HG03095 (cell line): ENCODE data around the gene DPCD.

Source experiments
- ATAC-seq: cut with Tn5 transposase; IDR thresholded peaks from one replicate; pipeline ENCODE4 v1.9.1; 2021; ENCODE audit warnings: moderate library complexity; ENCODE audit not compliant: unreplicated experiment

DPCD gene

DNA sequence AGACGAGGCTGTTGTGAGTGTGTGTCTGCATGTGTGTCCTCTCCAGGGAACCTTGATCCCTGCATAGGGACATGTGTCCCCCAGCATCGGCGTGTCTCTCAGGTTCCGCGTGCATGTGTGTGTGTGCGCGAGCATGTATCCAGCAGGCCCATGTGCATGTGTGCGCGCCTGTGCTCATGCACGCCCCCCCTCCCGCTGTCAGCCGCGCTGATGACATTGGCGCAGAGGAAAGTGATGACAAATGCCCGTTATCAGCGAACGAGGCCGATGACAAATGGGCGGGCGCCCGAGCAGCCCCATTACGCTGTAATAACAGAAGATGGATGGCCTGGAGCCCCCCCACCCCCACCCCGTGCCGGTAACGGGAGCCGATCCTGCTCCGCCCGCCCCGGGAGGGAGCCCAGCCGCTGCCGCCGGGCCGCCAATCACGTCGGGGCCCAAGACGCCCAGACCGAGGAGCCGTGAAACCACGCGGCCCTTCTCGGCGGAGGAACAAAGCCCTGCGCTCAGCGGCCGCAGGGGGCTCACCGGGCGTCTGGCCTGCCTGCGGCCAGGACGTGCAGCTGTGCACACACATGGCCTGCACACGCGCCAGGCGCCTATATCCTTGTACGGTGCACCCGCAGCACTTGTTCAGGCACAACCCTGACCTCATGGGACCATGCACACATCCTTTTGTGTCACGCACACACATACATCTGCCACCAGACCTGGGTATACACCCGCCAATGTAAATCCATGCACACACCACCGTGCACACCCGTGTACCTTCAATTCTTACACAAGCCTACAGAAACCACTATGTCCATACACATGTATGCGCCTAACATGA, 21.6 kb upstream of the DPCD start:
- ATAC-seq, result no peak

DNA sequence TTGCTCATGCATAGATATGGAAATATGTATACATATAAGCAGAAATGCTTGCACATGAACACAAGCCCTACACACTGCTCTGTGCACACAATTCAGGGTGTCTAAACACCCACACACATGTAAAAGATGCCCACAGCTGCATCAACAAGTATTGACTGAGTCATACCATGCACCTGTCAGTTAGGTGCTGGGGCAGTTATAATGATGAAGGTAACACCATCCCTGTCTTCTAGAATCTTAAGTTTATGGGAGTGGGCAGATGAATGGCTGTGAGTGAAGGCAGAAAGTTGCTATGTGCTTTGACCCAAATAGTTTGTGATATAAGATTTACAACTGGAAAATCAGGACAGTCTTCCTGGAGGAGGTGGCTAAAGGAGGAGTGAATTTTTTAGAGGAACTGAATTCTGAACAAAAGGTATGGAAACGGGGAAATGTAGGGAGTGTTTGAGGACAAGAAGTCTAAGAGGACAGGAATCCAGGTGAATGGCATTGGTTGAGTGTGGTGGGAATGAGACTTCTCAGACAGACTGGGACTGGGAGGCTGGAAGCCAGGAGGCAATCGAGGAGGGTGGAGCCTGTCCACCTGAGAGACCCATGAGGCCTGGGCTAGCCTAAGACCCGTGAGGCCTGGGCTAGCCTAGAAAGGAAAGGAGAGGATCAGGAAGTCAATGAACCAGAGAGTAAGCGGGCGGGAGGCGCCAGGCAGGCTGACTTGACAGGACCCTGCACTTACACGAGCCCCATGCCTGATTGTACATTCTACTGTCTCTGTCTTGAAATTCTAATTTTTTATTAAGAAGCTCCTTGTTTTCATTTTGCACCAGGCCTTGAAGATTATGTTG, 20.7 kb upstream of the DPCD start:
- ATAC-seq, result no peak

DNA sequence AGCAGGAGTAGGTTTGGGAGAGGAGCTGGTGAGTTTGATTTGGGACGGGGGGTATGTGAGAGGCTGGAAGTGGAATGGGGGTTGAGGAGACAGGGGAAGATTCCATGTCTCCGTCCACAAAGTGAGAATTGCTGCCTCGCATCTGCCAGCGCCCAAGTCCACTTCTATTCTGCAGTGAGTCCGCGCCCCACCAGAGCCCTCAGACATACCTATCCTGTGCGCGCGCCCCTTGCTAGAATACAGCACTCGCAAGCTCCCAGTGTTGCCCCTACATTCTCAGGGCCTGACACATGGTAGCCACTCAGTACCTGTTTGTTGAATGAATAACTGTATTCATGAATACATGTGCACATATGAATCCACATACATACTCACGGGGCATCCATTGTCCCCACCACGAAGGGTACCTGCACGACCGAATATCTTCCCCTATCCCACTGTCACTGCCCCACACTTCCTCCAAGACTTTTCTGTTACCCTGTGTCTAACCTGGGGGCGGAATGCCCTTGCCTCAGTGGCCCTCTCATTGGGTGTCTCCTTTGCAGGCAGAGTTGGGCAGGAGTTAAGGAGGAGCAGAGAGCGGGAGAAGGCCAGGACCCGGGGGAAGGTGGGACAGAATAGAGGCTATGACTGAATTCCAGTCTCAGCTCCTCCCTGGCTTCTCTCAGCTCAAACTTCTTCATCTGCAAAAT, 19.9 kb upstream of the DPCD start:
- no peak for ATAC-seq

DNA sequence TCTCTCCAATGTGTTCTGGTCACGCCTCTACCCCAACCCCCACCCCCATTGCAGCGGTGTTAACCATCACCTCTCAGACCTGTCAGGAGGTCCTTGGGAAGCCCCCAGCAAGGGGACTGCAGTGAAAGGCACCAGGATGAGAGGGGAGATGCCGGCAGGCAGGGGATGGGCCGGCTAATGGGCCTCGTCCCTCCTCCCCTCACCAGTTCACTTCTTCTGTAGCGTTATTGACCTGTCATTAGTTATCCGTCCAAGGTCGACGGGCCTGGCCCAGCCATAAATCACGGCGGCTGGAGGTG, 18.8 kb upstream of the DPCD start:
- ATAC-seq, result no peak

DNA sequence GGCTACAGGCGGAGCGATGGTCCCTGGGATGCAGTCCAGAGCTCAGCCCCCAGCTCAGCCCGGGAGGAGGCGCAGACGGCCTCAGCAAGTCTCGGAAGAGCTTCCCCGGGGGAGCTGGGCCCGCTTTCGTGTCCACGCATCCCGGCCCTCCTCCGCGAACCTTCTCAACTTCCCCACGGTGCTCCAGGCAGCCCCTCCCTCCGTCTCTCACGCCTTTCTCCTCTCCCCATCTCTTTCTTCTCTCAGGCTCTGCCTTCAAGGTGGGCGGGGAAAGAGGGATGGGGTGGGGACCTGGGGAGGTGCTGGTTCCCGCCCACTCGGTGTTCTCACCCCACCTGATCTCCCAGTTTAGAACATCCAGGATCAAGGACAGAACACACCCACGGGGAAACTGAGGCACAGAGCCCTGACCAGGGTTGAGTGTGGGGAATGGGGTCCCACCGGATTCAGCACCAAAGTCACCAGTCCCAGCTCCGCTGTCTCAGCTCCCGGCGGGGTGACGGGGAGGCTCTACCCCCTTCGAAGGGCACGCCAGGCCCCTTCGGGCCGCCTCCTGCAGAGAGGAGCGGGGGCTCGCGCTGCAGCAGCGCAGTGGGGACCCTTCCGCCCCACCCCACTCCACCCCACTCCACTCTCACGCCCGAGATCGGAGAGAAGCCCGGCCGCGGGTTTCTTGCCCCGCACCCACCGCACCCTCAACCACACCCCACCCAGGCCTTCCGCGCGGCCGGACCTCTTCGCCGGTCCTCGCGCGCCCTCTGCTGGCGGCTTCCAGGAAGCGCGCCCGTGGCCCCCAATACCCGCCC, 18.3 kb upstream of the DPCD start:
- peak; percentile 63 for ATAC-seq

DNA sequence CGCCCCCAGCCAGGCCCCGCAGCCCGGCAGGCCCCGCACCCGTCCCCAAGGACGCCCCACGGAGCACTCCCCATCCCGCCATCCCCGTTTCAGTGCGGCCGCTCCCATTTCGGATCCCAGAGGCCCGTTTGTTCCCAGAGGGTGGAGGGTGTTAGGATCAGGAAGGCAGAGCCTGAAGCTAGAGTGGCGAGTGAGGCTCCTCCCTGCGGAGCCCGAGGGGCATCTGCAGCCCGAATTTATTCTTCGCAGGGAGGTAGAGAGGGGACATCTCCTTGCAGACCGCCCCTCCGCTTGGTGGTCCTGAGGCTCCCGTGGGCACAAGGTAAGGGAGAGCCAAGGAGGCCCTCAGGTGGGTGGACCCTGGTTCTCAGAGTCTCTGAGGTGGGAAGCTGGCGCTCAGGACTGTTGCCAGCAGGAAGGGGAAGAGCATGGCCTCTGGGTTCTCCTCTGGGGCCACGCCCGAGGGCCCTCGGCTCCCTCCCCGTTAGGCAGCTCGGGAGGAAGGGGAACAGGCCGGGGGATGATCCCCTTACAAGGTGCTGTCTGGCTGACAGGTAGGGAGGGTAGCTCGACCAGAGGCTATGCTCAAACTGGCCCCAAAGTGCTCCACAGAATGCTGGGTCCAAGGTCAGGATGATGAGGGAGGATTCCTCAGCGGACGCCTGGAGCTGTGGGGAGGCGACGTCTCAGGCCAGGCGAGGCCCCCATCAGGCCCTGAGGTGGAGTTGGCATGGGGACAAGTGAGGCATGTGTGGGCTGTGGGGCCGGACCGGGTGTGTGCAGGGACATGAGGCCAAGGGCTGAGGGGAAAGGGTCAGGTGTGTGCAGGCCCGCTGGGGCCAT, 17.5 kb upstream of the DPCD start:
- no peak for ATAC-seq

DNA sequence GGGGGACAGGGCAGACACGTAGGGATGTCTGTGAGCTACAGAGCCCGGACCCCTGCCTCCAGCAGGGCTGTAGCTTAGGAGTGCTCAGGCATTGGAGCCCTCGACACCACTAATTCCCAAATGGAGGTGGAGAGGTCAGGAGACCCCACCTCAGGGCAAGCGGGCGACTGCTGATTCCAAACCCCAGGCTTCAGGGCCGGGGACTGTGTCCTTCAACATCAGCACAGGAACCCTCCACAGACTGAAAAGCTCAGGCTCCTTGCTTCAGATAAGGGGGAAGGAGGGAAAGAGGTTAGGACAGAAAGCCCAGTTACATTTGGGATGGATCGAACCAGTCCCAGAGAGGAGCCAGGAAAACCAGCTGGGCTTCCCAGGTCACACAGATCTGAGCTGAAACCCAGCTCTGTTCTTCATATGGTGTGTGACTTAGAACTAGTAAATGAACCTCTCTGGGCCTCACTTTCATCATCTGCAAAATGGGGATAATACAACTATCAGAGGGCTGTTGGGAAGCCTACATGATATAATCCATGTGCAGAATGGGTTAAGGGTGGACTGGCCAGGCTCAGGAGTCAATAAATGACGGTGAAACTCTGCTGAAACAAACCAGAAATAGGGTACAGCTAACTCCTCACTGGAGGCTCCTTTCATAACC, 16.7 kb upstream of the DPCD start:
- no peak for ATAC-seq

DNA sequence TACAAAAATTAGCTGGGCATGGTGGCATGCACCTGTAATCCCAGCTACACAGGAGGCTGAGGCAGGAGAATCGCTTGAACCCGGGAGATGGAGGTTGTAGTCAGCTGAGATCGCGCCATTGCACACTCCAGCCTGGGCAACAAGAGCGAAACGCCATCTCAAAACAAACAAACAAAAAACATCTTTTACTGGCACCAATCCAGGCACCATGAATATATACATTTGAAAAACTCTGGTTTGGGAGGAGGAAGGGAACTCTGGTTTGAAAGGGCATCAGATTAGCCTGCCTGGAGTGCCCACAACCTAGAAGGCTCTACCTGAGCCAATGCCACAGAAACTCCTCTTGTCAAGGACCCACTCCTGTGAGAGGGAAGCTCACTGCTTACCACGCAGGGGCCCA, 16.0 kb upstream of the DPCD start:
- ATAC-seq, result no peak

DNA sequence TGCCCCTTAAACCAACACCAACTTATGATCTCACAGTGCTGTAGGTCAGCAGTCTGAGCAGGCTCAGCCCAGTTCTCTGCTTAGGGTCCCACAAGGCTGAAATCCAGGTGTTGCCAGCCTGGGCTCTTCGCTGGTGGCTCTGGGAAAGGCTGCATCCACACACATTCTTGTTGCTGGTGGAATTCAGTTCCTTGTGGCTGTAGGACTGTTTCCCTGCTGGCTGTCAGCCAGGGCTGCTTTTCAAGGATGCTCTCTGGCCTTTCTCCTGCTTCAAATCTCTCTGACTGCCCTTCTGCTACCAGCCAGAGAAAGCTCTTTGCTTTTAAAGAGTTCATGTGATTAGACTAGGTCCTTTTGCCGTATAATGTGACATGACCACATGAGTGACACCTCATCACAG, 15.3 kb upstream of the DPCD start:
- ATAC-seq, result no peak

DNA sequence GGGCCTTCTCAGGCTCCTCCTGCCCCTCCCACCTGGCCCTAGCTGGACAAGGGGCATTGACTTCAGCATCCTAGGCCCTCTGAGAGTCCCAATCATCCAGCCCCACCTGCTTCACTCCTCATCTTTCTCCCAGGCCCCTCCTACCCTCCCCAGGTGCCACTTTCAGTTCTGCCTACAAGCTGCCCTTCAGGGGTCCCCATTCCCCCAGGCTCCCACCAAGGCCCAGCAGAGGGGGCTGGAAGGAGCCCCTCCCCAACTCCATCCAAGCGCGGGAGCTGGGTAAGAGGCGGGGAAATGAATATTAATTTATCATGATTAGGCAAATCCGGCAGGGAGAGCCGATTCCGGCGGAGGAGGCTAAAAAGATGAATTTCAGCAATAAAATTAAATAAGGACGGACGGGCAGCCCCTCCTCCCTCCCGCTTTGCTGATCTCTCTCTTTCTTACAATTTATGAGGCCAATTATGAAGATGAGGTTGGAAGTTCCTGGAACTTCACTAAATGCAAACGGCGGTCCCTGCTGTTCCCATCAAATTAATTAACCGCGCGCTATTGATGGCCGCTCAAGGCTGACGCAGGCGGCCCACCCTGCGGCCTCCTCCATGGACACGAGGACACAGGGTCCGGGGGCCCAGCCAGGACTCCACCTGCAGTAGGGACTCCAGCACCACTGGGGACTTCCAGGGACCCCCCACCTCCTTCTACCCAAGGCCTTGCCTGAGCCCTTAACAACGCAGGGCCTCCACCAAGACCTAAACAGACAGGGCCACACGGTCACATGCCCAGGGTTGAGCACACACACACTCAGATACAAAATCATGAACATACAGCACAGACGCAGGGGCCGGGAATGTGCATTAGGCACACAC, 14.0 kb upstream of the DPCD start:
- no peak for ATAC-seq

DNA sequence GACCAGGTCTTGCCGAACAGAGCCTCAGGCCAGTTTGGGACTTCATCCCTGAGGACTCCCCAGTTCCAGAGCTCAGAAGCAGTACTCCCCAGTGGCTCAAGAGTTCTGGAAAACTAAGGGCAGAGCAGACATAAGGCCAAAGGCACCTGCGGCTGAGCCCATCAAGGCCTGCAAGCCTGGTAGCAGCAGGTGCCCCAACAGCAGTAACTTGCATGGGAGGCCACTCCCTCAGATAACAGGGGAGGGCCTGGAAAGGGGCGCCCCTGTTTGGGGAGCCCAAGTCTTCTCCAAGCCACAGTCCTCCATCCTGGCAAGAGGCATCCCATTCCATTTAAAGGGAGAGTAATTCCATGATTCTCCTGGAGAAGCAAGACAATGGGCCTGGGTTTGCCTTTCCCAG, 13.0 kb upstream of the DPCD start:
- ATAC-seq, result no peak

DNA sequence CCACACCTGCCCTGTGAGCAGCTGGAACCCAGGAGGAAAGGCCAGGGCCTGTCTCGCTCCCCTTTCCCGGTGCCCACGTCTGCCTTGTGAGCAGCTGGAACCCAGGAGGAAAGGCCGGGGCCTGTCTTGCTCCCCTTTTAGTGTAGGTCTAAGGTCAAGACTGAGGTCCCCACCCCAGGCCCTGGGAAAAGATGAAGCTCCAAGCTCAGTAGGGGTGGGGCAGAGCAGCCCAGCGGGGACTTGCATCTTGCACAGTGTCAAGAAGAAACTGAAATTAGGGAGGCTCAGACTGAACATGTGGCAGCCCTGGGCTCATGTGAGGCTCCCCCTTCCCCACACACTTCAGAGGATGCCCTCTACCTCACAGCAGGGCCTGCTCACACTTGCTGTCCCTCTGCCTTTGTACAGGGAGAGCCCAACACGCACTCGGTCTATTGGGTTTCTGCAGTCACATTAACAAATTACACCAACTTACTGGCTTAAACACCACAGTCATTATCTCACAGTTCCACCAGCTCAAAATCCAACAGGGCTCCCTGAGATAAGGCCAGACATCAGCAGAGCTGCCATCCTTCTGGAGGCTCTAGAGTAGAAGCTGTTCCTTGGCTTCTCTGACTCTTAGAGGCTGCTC, 12.4 kb upstream of the DPCD start:
- no peak for ATAC-seq

DNA sequence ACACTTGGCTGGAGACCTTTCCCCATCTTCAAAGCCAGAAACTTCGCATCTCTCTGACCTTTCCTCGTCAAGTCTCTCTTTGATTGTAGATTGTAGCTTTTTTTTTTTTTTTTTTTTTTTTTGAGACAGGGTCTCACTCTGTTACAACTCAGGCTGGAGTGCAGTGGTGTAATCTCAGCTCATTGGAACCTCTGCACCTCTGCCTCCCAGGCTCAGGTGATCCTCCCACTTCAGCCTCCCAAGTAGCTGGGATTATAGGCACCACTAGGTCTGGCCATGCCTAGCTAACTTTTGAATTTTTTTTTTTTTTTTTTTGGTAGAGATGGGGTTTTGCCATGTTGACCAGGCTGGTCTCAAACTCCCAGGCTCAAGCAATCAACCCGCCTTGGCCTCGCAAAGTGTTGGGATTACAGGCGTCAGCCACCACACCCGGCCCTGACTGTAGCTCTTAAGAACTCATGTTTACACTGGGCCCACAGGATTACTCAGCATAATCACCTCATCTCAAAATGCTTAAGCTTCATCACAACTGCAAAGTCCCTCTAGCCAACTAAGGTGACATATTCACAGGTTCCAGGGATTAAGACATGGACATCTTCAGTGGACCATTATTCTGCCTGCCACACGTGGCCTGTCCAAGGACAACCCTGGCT, 11.8 kb upstream of the DPCD start:
- ATAC-seq, result no peak

DNA sequence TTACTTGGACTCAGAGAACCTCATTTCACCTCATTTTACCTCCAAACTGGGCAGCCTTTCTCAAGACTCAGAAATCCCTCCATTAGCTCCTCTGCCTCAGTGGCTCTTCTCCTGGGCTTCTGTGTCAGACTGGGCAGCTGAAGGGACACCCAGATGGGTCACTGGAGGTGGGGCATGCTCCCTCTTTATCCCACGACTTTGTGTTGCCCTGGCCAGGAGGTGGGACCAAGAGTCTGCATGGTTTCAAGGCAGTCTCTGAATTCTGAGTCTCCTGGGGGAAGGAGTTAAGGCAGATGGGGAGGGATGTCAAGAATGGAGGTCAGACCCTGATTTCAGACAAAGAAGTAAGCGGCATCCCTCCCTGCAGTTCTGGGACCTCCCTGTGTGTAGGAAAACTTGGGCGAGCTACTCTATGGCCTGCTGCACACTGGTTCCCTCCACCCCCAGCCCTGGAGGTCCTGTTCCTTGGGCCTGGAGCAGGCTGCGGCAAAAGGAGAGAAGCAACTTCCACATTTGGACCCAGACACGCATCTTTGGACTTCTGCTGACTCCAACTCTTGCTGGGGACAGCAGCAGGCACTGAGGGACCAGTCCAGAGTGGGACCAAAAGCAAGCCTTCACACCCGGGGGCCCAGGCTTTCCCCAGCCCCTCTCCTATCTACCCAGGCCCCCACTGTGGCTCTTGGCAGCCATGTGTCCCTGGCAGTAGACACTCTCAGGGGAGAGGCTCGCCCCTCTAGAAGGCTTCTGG, 10.8 kb upstream of the DPCD start:
- no peak for ATAC-seq

DNA sequence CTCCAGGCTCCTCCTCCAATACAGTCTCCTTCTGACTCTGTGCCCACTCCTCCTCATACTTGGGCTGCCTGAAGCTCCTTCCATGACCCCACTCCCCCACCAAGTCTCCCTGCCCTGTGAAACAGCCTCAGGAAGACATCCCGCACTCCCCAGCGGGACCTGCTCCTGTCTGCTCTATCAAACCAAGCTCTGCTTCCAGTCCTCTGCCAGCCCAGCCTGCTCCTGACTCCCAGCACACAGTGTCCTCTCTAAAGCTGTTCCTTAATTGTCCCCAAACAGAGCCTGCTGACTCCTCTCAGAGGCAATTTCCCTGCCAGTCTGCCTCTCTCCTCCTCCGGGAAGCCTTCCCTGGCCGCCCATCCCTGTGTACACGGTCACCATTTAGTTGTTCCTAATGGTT, 9.9 kb upstream of the DPCD start:
- ATAC-seq, result no peak

DNA sequence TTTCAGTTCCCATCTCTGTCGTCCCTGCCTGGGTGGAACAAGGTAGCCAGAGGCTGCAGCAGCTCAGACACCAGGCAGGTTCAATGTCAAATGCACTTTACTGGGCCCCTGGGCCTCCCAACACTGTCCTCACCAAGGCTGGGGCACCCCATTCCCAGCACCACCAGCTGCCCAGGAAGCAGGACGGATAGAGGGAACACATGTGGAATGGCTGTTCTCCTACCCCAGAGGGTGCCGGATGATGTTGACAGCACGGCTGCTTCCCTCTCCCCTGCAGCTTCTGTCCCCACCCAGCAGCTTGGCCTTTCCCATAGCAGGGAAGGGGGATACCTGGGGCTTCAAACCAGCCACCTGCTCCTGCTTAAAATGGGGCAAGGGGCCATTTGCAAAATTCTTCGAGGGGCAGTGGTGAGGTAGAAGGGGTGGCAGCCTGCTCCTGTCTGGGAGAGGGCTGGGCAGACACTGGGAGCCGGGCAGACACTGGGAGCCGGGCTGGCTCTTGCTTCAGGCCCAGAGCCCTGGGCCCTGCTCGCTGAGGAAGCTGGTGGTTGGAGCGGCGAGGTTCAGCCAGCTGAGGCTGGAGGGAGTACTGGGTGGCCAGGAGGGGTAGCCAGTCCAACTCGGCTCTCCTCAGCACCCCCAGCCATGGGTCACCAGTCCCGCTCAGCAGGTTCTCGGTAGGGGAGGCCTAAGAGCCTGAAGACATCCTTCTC, 9.2 kb upstream of the DPCD start:
- ATAC-seq, result no peak

DNA sequence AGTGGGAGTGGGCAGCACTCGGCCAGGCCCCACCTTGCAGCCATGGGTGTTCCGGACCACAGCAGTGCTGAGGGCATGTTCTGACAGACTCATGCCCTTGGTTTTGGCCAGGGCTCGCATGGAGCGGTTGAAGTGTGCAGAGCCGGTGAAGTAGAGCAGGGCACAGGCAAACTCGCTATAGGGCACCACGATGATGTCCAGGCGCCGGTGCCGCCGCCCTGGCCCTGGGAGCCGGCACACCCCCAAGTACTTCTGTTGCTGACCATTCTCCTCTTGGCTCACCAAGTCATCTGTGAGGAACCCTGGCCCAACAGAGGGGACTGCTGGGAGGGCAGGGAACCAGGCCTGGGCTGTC, 8.6 kb upstream of the DPCD start:
- no peak for ATAC-seq
